Middle frontal gyrus (tissue), 1 donor: ENCODE results near the gene PRR27.

Experiments used
- DNase-seq: peaks from one replicate; pipeline ENCODE4 v3.0.0-alpha.2; 2015; ENCODE audit warnings: low spot score; ENCODE audit errors: extremely low spot score

PRR27 gene

DNA sequence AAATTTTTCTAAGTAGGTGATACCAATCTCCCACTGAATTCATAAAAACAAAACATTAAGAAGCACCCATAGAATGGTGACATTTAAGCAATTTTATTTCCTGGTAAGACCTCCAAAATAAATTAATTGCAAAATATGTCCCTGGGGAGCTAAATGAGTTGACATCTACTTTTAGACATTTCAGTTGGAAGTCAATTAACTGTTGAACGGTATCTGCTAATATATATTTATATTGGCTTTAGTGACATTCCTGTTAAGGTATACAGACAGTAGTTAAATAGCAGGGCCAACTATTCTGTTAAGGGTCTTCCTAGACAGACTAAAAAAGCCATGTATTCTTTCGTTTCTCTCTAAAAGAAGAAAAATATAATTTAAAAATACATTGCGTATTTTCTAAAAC lies at the start of gene PRR27:
TSS of gene PRR27 (plus strand) at position 301 of the 400 bp plus-strand sequence. CDS start 139 bp downstream, outside the sequence.
- no peak for DNase-seq

DNA sequence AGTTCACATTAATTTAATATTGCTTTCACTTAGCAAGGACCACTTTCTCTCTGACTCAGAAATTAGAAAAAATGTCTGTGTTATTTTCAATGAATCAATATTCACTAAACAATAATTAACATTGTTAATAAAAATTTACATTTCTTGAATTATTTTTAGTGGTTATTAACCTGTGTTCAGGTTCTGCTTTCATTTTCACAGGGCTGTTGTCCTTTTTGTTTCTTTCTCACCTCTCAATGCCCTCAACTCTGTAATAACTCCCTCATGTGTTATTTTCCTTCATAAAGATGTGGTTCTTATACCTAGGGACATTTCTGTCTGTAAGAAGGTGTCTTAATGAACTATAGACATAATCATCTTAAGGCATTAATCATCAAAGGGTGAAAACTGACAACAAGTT lies 43.1 kb upstream of the PRR27 start:
- DNase-seq: no peak

DNA sequence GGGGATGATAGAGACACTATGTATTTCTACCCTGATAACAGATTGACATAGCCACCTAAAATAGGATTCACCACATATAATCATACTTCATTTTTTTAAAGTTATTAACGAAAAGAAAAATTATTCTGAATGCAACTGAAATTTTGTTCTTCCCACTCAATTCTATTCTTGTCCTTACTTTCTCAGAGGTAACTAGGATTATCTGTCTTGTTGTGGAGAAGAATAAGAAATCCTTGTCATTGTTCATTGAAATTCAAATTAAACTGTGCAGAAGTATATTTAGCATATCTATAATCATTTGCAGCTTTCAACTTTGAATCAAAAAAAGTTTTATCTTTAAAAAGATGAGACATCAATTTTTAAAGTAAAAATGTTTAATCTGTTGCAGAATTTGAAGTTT lies 40.4 kb upstream of the PRR27 start:
- no peak for DNase-seq

DNA sequence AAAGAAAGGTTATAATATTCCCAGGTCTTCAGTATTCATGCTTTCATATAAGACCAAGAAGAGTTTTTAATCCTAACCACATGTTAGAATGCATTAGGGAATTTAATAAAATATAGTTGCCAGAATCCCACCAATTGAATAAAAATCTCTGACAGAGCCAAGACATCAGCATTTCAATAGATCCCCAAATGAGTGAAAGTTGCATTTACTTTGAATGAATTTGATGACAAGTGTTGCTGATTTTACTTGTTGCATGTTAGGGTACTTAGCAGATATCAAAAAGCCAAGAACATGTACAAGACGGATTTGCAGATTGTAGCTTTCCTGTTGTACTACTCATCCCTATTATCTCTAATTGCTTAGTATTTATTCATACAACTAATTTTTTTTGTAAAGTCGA lies 39.9 kb upstream of the PRR27 start:
- no peak for DNase-seq

DNA sequence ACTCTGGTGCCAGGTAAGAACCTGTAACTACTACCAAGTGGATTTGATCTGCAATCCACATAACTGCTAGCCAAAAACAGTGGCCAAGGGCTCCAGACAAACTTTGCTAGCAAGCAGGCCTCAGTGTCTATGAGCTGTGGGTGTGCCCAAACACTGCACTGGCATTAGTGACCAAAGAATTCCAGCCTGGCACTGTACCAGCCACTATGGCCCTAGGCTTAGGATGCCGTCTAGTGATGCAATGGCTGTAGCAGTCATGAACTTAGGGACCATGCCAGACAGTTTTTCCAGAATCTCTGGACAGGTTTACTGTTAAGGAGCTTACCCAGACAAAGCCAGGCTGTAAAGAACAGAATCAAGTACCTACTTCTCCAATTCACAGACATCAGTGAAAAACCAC lies 33.7 kb upstream of the PRR27 start:
- no peak for DNase-seq

DNA sequence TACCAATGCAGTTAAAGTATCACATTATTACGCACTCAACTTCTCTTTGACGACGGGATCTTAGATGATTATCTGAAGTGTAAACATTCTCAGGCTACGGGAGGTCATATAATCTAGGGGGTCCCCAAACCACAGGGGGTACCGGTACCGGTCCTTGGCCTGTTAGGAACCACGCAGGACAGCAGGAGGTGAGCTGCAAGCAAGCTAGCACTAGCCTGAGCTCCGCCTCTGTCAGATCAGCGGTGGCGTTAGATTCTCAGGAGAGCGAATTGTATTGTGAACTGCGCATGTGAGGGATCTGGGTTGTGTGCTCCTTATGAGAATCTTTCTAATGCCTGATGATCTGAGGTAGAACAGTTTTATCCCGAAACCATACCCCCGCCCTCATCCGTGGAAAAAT lies 20.6 kb upstream of the PRR27 start:
- no peak for DNase-seq

DNA sequence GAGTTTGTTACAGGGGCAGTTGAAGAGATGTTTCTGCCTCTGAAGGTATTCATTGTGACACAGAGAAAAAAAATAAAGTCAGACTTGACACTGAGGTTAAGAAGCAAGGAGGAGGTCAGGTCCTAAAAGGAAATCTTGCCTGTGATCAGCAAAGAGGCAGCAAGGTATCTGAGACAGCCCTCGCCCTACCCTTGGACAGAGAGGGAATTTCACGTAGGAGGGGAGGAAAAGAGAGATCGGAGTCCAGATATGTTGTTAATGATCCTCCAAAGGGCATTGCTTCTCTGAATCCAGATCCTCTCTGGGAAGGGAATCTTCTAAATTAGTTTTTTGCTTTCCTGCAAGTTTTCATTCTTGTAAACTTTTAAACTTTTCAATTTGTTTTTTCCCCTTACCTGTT lies 15.3 kb upstream of the PRR27 start:
- no peak for DNase-seq

DNA sequence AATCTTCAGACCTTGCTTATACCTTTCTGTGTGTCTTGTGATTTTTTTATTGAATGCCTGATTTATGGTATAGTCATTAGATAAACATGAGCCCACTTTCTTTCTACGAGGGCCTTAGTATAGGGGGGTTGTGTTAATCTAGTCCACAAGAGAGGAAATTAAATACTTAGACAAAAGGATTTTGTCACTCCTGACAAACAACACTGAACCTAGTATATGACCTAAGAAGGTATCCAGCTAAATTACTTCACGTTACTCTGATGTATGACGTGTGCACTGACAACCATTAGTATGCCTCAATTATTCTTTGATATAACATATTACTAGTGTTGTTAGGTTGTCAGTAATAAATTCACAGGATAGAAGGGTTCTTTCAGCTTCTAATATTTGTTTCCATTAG lies 2.8 kb upstream of the PRR27 start:
- no peak for DNase-seq

DNA sequence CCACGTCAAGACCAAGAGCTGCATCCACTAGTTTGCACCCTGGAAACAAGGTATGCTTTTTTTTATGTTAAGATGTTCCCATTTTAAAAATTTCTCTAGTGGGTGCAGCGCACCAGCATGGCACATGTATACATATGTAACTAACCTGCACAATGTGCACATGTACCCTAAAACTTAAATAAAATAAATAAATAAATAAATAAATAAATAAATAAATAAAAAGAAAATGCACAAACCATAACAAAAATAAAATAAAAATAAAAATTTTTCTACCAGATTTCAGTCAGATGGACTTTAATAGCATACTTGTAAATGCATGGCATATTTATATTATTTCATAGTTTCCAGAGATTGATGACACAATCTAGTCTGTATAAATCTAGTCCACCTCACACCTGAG lies 1.9 kb upstream of the PRR27 start:
- no peak for DNase-seq

DNA sequence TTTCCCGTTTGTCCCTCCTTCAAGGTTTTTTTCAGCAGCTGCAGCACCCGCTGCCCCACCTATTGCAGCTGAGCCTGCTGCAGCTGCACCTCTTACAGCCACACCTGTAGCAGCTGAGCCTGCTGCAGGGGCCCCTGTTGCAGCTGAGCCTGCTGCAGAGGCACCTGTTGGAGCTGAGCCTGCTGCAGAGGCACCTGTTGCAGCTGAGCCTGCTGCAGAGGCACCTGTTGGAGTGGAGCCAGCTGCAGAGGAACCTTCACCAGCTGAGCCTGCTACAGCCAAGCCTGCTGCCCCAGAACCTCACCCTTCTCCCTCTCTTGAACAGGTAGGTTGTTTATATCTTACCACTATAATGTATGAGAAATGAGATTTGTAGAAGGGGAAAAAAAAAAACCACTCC lies 4.5 kb downstream of the PRR27 start:
- DNase-seq: no peak

DNA sequence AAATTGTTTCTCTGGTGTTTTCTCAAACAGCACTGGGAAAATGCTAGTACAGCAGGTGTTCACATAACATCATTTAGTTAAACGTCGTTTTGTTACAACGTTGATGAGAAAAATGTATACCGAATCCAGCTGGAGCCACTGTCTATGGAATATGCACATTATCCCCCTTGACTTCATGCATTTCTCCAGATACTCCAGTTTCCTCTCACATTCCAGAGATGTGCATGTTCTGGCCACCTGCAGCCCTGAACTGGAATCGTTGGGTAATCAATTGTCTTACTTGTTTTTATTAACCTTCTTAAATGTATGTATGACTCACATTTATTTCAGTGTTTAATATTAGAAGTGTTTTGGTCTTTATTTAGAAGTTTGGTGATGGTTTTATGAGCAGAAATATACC lies 23.1 kb downstream of the PRR27 start:
- no peak for DNase-seq

DNA sequence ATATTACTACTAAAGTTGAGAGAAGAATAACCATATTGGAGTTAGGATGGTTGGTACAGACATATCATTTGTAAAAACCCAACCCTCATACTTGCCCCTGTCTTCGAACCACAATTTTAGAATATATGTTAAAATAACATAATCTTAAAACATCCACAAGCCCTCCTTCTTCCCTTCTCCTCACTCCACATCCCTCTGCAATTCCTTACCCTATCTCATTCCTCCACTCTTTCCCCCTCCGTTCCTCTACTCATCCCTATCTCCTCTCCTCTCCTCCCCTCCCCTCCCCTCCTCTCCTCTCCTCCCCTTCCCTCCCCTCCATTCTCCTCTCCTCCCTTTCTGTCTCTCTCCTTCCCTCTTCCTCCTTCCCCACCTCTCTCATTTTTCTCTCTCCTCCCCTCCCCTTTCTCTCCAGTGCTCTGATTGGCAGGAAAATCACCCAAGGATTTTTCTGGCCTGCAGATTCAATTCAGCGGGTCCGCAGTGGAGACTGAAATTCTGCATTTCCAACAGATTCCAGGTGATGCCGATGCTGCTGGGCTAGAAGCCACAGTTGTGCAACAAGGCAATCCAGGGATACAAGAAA lies 24.1 kb downstream of the PRR27 start:
- no peak for DNase-seq

DNA sequence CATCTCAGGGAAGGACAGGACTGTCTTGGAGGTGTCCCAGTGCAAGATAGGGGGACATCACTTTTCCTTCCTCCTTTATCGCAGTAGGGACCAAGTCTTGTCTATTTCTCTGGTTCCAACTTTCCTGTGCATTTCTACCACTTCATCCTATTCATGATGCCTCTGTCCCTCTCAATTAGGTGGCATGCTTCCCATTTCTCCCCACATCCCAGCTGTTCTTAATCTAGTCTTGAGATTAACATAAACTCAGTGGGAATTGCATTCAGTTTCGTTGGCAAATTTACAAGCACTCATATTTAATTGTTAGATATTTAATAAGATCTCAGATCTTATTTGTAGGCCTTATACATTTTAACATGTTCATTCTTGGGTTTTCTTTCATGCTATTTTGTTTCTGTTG lies 25.8 kb downstream of the PRR27 start:
- DNase-seq: no peak

DNA sequence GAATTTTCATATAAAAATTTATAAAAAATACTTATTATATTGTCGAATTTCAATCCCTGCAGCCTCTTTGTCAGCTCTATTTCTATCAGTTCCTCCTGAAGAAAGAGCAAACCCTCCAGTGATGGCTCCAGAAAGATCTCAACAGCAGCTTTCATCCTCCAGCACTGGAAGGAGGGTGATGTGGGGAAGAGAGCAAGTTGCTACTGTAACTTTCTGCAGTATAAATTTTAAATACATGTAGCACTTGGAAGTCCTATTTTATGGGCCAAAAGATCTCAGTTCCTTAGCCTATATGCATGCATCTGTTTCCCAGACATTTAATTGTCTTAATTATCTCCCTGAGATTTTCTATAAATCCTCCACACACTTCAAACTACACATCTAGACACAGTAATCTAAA lies 27.8 kb downstream of the PRR27 start:
- no peak for DNase-seq

DNA sequence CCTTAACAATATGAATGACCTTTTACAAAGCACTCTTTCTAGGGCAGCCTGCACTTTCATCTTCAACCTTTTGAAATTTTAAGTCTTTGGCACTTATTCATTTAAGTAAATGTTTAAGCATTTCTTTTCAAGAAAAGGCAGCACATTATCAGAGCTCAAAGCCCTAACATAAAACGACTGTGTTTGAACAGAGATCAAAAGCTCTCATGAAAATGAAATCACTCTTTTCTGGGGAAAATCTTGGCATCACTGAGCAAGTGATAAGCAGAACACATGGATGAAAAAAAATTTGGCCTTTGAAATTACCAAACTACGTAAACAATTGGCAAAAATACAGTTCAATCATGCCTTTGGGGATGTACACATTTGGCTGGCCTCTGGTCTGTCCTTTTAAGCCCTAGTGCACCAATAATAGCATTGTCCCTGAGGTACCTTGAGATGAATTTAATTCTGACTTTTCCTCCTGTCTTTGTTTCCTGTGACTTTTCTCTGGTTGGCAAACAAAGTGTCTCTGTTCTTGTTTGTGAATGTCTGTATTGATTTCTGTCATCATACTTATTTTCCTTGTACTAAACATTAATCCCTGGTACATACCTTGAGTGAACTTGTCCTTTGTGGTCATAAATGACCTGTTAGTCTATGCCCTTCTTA lies 28.6 kb downstream of the PRR27 start:
- no peak for DNase-seq

DNA sequence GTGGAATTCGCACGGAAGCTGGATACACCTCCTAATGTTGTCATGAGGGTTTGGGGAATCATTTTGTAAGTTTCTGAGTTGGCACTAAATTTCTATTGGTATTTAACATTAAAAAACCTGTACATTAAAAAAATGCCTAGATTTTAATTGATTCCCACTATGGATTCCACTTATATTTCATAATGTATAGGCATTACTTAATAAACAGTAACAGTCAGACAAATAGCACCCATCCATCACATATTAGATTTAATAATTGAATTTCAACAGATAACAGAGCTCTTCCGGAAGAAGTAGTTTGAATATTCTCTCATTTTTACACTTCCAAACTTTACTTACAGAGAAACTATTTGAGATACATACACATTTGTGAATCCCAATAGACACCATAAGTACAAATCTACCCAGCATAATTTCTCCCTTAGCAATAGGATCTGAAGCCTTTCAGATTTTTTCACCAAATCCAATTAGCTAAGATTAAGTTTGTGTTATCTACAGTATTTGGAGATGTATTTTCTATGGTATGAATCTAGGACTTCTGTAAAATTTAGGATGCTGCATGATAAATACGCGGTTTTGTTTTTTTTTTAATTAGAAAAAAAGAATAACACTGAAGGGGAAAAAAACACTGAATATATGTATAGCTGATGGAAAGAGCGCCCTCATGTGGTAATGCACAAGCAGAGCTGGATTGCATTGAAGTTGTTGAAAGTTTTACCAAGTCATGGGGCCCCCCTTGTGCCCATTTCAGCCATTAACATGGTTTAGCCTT lies 29.3 kb downstream of the PRR27 start:
- no peak for DNase-seq

DNA sequence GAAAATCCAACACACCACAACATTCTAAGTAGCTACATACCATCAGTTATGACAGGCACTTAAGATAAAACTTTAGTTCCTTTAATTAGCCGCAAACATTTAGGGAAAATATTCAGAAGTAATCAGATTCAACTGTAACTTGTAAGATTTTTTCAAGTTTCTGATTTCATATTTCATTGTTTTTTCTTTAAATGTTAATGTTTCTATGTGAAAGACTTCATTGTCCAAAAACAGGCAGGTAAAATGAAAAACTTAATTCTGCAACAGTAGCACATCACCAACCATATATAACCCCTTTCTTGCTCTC lies 29.9 kb downstream of the PRR27 start:
- no peak for DNase-seq

DNA sequence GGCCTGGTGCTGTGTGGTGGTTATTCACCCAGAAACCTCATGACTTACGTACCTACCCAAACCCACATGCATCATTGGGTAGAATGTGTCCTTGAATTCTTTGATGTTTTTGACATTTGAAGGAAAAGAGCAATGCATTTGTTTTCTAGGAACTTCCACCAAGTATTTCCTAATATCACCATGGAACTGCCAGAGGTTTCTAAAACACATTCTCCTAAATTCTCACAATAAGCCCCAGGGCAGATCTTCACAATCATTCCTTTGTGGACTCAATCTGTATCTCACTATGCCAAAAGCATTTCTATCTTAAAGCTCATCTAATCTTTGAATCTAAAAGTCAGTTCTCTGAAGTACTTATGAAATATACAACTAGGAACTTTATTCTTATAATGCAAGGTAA lies 33.2 kb downstream of the PRR27 start:
- no peak for DNase-seq

DNA sequence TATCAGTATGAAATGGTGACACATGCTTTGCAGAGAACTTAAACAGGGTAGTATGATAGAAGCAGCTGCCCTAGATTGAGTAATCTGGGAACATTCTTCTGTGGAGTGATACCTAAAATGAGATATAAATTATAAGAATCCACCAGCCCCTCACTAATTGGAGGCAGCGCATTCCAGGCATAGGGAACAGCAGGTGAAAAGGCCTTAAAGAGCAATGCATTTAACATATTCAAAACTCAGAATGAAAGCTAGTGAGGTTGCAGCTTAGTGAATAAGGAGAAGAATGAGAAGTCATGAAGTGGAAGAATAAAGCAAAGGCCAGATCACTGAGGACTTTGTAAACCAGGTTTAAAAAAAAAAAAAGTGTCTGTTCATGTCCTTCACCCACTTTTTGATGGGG lies 36.5 kb downstream of the PRR27 start:
- no peak for DNase-seq

DNA sequence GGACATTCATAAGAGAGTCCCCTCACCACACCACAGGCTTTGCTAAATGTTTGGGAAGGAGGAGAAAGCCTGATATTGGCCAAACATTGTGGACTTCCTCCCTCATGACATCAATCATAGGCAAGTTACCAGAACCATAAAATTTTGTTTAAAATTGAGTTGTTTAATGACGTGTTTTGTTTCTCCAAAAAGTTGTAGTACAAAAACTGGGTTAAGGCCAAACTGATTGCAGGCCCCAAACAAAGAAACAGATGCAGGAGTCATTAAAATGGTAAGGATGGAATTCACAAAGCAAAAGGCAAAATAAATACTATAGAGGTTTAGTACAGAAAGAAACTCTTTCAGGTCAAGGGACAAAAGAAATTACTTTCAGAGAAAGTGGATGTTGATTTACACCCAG lies 37.6 kb downstream of the PRR27 start:
- DNase-seq: no peak

DNA sequence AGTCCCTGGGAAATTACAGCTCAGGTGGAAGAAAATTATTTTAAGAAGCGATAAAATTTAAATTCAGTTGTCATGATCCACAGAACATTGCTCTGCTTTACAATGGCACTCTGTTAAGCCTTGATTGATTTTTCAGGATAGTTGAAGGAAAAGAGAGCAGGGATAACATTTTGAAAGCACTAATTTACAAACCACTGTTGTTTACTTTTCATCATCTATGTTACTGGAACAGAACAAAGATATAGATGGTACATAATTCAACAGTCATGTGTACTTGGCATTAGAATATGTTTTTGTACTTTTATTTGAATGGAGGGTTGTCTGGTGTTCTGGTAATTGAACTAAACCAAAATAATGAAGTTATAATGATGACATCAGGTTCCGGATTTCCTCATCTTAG lies 38.9 kb downstream of the PRR27 start:
- DNase-seq: no peak

DNA sequence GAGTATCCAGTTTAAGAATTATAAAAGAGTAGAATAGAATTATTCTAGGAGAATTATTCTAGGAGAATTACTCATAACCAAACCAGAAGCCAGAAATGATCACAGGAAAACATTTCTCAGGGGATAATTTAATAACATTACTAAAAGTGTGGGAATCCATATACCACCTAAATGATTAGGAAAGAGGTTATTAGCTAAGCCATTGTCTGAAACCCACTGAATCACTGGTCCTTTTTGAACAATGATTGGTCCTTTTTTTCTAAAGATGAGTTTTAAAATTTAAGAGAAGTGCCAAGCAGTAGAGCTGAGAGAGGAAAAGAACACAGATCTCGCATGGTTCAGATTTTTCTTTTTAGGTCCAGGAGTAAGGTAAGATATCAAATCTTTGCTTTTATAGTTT lies 41.4 kb downstream of the PRR27 start, which contains the start of gene ODAM:
TSS of gene ODAM (plus strand) at position 301 of the 400 bp plus-strand sequence. CDS start 819 bp downstream, outside the sequence.
- no peak for DNase-seq

DNA sequence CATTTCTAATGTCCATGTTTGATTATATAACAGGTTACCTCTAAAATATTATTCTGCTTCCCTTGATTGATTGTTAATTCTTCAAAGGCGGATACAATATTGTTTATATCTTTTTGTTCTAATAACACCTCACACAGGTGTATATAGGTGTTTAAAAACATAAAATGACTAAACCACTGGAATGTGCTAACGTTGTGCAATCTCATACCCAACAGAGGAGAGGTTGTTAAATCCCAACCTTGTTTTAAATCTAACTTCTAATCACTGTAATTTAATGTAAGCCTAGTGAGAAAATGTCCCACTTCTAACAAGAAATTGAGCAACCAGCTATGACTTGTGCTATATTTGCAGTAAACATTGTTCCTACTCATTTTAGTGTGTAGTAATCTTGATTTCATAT lies 42.8 kb downstream of the PRR27 start:
- DNase-seq: no peak
